ENCODE measurements around the gene MEX3C.

MEX3C gene

DNA sequence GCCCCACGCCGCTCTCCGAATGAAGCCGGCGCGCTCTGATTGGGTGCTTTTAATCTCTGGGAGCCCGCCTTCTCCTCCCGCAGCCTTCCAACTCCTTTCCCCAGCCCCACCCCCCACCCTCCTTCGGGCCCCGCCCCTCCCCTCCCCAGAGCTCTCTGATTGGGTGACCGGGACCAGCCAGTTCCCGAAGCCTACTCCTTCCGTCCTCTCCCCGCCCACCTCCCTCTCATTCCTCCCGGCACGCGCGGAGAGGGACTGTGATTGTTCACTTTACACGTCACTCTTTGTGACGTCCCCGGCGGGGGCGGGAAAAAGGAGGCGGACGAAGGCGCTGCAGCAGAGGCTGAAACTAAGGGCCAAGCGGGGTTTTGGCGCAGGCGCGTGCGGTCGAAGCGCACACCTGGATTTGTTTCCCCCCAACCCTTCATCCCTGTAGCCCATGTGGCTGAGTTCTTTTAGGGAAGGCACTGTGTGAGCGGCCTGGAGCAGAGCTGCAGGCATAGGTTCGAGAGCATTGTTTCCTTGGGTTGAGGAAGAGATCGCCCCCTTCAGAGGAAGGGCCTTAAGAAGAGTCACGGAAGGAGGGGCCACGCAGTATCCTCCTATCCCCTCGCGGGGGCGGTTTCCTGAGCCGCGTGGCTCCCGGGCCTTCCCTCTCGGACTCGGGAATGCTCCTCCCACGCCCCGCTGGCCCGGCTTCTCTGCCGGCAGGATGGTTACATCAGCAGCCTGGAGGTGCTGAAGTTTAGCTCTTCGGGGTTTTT is at the start of gene MEX3C:
MEX3C (minus strand) TSS at position 21 of the 764 bp plus-strand sequence. CDS start 361 bp downstream, outside the sequence.
- DNase-seq: peak; percentile 77 to 100 (median 98)

DNA sequence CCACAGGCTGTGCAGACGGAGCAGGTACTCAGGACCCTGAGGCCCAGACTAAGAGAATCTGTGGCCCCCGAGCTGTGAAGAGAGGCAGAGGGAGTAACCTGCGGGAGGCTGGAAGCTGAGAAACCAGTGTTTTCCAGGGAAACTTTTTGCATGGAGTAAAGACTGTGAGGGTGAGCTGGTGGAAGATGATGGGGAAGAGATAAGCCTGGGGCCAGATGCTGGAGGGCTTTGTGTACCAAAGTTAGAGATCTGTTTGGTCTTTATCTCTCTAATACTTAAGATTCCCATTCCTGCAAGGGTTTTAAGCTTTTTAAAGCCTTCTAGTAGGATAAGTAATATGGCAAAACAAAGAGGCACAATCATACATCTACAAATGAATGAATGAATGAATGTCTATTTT is 43.7 kb upstream of the MEX3C start:
- no peak for DNase-seq

DNA sequence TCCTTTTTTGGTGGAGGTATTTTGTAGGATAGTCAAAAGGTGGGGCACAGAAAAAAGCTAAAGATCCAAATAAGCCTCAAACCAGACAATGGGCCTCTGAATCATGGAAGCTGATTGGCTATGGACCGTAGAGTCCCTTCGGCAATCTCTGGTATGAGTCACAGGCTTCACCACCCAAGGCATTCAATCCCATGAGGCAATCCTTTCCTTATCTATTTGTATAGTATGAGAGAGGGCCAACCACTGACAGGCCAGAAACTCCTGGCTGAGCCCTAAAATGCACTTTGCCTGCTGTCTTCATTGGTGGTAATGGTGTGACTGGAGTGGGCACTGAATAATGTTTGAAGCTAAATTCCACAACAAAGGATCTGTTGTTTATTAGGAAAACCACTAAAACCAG is 38.7 kb upstream of the MEX3C start:
- DNase-seq: no peak

- no peak for DNase-seq
These were observed 37.7 kb upstream of the MEX3C start for GRCh38 chr18:51235009-51235789.

DNA sequence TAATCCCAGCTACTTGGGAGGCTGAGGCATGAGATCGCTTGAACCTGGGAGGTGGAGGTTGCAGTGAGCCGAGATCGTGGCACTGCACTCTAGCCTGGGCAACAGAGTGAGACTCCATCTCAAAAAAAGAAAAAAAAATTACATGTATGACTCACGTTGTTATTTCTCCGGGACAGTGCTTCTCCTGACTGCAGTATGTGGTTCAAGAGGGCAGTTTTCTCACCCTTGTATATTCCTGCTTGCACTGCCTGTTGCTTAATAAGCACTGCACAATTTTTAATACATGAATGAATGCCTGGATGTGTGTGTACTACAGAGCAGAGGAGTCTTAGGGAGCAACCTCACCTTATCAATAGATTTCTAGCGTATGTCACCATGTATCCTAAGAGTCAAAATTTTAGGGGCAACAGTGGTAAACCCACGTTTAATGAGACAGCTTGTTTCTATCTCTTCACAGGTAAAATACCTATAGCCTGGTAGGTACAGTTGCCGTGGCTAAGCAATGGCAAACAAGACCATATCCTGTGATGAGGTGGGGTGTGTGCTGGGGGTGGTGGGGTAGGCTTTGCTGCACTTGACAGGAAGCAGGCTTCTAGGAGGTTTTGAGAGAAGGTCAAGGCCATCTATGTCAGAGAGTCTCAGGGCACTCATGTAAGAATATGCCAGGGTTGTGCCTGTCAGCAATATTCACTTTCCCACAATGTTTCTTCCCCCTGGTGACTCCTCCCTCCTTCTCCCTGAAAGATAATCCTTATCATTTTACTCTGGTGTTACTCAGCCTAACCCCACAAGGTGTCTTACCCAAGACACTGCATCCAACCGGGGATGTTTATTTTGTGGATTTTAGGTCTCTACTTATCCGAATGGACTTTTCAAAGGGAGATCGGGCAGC is 36.9 kb upstream of the MEX3C start:
- no peak for DNase-seq

DNA sequence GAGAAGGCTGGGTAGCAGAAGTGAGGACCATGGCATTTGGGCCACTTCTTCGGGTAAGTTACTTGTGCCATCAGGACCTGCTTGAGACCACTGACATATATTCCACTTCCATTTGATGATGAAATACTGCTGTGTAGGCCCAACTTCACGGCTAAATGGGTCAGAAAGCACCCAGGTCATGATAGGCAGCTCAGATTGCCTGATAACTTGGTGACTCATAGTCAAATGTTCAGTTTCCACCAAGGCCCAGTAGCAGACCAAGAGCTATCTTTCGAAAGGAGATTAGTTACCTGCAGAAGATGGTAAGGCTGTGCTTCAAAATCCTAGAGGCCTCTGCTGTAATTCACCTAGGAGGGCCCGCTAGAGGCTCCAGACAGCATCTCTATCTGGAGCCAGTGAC is 31.8 kb upstream of the MEX3C start:
- no peak for DNase-seq

- DNase-seq: no peak
These were observed 30.2 kb upstream of the MEX3C start for GRCh38 chr18:51227660-51228059.

DNA sequence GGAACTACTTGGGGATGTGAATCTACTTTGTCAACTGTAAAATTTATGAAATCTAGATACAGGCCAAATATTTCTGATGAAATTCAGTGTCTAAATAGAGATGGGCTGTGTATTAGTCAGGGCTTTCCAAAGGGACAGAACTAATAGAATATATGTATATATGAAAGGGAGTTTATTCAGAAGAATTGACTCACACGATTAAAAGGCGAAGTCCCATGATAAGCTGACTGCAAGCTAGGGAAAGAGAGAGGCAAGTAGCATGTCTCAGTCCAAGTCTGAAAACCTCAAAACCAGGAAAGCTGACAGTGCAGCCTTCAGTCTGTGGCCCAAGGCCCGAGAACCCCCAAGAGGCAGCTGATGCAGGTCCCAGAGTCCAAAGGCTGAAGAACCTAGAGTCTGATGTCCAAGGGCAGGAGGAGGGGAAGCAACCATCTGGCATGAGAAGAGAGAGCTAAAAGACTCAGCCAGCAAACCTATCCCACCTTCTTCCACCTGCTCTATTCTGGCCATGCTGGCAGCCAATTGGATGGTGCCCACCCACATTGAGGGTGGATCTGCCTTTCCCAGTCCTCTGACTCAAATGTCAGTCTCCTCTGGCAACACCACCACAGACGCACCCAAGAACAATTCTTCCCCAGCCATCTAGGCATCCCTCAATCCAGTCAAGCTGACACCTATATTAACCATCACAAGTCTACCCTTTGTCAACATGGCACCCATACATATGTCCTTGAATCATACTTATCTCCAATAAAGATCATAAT is 29.3 kb upstream of the MEX3C start:
- no peak for DNase-seq

DNA sequence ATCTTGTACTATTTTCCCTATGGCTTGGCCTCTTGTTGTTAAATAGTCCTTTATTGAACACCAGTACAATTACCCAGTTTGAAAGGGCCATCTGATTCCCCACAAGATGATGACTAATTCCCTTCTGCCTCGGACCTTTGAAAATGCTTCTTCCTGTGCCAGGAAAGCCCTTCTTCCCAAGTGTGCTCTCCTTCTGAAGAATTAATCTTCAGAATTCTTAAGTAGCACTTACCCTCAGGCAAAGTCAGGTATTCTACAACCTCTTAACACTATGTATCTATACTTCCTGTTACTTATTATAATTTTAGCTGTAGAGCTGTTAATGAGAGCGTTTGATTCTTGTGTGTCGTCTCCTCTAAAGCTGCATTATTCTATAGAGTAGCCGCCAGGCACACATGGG is 28.6 kb upstream of the MEX3C start:
- DNase-seq: no peak

- no peak for DNase-seq
These were observed 15.1 kb upstream of the MEX3C start for GRCh38 chr18:51212606-51213005.

DNA sequence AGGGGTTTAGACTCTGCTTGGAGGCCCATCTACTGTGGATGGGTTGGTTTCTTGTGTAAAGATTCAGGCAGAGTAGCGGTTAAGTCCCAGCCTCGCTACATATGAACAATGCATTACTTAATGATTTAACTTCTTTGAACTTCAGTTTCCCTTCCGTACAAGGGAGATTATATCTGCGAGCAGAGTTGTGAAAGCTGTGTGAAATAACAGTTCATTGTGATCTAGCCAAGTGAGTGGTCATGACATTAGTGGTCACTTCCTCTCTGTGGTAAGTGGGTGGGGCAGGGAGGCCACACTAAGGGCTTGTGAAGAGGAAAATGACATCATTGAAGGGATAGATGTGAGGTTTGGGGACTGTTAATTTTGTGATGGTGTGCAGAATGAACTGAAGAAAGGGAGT is 14.1 kb upstream of the MEX3C start:
- peak in 1 of 51 donors; percentile 4 for DNase-seq

GRCh38 chr18:51196811-51197660 is 445 bp downstream of the MEX3C start:
- peak in 41 of 51 donors; percentile 1 to 59 (median 32) for DNase-seq

DNA sequence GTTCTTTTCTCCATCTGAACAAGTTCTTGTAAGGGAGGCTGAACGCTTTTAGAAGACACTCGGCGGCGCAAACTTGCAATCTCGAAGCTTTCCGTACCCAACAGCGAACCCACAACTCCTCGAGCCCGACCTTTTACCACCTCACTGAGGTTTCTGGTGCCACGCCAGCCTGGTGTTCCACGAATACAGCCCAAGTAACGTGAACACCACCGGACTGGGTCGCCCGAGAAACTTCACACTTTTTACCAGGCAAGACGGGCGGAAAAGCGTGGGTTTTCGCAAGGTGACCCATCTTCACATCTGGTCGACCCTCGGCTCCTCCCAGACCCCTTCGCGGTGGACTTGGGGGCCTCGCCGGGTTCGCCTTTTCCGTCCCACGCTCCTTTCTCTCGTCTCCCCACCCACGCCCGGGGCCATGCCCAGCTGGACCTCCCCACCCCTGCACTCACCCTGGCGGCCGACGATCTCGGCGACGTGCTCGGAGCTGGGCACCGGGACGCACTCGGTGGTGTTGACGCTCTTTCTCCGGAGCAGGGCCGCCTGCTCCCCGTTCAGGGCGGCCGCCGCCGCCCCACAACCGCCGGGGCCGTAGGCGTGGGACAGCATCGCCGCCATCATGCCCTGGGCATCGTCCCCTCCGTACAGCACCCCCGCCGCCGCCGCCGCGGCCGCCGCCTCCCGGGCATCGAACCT is 1.2 kb downstream of the MEX3C start:
- peak in 36 of 51 donors; percentile 5 to 68 (median 29) for DNase-seq

- DNase-seq: peak in 12 of 51 donors; percentile 1 to 68 (median 10)
These were observed 1.9 kb downstream of the MEX3C start for GRCh38 chr18:51195451-51196117.

DNA sequence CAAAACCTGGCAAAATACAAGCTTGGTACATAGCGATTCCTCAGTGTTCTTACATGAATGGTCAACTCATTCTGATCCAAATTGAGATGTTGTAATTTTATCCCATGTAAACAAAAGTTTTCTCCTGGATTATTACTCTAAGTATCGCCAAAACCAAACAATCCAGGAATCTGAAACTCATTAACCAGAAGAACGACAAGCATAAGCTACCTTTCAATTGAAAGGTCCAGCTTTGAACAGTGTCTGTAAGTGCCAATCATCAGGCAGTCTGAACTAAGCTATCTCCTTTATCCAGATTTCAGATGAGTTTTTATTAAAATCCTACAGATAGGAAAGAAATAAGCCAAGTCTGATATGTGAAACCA is 2.4 kb downstream of the MEX3C start:
- no peak for DNase-seq

DNA sequence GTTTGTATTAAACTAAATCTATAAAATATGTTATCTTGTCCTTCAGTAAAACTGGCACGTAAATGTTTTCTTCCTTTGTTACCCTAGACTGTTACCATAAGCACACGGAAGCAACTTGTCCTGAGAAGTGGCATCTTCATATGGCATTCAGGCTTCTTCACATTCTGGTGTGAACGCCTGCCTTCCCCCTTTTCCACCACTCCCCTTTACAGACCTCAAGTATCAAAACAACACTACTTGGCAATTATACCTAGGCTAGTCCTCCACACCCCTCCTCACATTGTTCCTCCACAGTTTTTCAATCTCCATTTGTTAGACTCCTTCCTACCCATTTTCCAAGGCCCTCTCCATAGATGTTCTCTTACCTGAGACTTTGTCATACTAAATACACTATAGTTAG is 2.9 kb downstream of the MEX3C start:
- DNase-seq: no peak

DNA sequence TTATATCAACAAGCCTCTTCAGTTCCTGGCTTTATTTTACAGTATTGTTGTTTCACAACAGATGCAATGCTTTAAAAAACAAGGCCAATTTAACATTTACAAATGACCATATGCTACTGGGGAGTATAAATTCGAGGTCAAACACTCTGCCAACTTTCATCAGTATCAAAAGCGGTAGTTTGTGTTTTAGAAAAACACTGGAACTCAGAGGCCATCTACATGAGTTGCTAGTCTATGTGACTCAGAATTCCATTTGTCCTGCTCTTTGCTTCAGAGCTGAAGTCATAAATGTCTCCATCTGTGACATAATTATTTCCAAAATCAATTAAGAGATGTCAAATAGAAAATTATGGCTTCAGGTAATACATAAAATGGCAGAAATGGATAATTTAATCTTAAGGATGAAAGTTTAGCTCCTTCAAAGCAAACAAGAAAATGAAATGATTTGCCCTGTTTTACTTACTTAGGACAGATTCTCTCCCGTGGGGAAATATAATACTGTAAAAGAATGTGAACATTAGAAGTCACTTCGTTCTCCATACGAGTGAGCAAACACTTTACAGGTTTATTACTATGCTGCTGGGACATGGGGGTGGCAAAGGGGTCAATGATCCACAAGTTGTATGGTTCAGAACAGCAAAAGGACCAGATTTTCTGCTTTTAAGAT is 3.7 kb downstream of the MEX3C start:
- DNase-seq: no peak

DNA sequence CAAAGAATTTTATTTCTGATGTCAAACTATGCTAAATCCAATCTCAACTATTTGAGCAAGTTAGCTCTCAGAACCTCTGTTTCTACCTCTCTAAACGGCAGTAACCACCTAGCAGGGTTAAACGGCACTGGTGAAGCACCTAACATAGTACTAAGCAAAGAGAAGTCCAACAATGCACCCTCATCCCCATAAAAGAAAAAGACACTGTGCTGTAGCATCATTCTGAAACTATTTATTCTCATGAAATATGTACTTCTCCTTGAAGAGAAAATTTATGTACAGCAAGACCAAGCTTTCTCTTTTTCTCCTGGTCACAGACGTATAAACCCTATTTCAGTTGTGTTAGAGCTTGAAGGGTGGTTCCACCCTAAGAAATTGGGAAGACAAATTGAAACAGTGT is 4.8 kb downstream of the MEX3C start:
- no peak for DNase-seq

Data from hypothalamus (tissue), 51 donors.